Dermis microvascular lymphatic vessel endothelial cell (primary cell): ENCODE results near the gene HNRNPA2B1. TPM values are rescaled to one million over a fixed set of nuclear protein-coding genes. Genes with fewer than 3 reads are reported as not detected.
"Not testable (repeated sequence)": the region's sequence is repeated elsewhere in the genome, so short reads cannot be mapped to it uniquely, and the experiment has no call there.

Source experiments
- DNase-seq, 2 donors: peaks; one replicate each; pipeline versions ENCODE4 v3.0.0 to v3.0.0-alpha.2; 2010; ENCODE audit warnings: low read depth in 2 of 2
- total RNA-seq: library from RNA; depleted of rRNA; stranded (reverse); fragments of >200 nt; gene quantifications from 2 replicates; pipeline ENCODE4 v1.2.1, GENCODE V29; 2014

The HNRNPA2B1 gene
- total RNA-seq, 1 donor from 2014 or later, result 102 TPM

- not testable (repeated sequence) for DNase-seq
Measured at GRCh38 chr7:26147646-26148306, 52.8 kb downstream of the HNRNPA2B1 start.

DNA sequence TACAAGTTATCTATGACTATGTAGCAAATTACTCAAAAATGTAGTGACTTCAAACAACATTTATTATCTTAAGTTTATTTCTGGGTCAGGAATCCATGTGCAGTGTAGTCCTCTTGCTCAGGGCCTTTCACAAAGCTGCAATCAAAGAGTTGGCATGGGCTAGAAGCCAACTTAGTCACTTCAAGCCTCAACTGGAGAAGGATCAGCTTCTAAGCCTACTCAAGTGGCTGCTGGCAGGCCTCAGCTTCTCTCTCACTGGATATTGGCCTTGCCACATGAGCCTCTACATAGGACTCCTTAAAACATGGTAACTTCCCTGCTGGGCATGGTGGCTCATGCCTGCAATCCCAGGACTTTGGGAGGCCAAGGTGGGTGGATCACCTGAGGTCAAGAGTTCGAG is 53.5 kb downstream of the HNRNPA2B1 start:
- DNase-seq, result no peak

- no peak for DNase-seq
Measured at GRCh38 chr7:26145238-26145637, 55.3 kb downstream of the HNRNPA2B1 start.

- no peak for DNase-seq
Measured at GRCh38 chr7:26144184-26145080, 56.1 kb downstream of the HNRNPA2B1 start.

GRCh38 chr7:26143298-26144048 is 57.1 kb downstream of the HNRNPA2B1 start:
- DNase-seq, result no peak

GRCh38 chr7:26141077-26141476 is 59.5 kb downstream of the HNRNPA2B1 start:
- DNase-seq, result no peak

DNA sequence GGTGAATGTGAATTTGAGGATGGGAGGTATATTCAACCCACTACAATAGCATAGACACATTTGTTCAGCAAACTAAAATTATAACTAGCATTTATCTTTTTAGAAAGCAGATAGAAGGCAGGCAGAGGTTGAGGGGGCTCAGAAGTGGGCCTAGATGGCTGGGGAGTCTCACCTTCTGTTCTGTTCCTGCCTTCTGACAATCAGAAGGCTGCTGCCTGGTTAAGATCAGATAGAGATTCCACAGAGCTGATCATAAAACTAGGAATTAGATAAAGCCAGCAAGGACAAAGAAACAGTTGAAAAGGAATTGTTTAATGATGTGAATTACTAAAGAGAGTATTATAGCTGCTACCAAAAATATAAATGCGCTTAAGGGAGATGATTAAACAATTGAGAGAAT is 60.2 kb downstream of the HNRNPA2B1 start:
- DNase-seq, result no peak

Other genes with a start within 250 kb of the HNRNPA2B1 start
- gene NFE2L3, start 48.5 kb downstream of the HNRNPA2B1 start, total RNA-seq, result 16.2 and 20.7 TPM in 2 replicates
- 96.5 and 112 TPM in 2 replicates for gene CBX3, start 999 bp upstream of the HNRNPA2B1 start, total RNA-seq
- gene SNX10, start 91.1 kb upstream of the HNRNPA2B1 start, total RNA-seq, result 2.7 and 3.3 TPM in 2 replicates